ENCODE measurements around the gene REST.
"Not testable (repeated sequence)": the region's sequence is repeated elsewhere in the genome, so short reads cannot be mapped to it uniquely, and the experiment has no call there.

The REST gene

GRCh38 chr4:56907489-56908205 lies at the start of gene REST:
Gene REST (plus strand): TSS chr4:56907900. CDS start chr4:56910639, 2,739 bp downstream.
- peak; percentile 63 to 73 for DNase-seq (ENCODE audit: low read depth in 2 of 2)

GRCh38 chr4:56859841-56860240 lies 47.9 kb upstream of the REST start:
- no peak for DNase-seq (ENCODE audit: low read depth in 2 of 2)

DNA sequence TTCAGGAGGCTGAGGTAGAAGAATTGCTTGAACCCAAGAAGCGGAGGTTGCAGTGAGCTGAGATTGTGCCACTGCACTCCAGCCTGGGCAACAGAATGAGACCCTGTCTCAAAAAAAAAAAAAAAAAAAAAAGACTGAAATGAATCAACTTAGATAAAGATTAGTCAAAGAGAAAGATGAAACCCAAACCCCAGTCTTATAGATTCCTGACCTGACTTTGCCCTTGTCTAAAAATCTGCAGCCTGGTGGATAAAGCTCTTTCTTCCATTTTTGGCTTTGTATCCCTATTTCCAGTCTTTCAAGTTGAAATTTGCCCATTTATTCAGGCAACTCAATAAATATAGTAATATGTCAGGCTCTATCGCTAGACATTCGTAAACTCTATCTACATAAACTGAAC lies 46.9 kb upstream of the REST start:
- no peak for DNase-seq (ENCODE audit: low read depth in 2 of 2)

GRCh38 chr4:56861360-56861759 lies 46.3 kb upstream of the REST start:
- DNase-seq (ENCODE audit: low read depth in 2 of 2): no peak

- DNase-seq (ENCODE audit: low read depth in 2 of 2): peak in 1 of 2 donors; percentile 3
Observed at GRCh38 chr4:56863441-56864139, 44.1 kb upstream of the REST start.

GRCh38 chr4:56870946-56871345 lies 36.8 kb upstream of the REST start:
- no peak for DNase-seq (ENCODE audit: low read depth in 2 of 2)

GRCh38 chr4:56871371-56871866 lies 36.3 kb upstream of the REST start:
- DNase-seq (ENCODE audit: low read depth in 2 of 2): no peak

DNA sequence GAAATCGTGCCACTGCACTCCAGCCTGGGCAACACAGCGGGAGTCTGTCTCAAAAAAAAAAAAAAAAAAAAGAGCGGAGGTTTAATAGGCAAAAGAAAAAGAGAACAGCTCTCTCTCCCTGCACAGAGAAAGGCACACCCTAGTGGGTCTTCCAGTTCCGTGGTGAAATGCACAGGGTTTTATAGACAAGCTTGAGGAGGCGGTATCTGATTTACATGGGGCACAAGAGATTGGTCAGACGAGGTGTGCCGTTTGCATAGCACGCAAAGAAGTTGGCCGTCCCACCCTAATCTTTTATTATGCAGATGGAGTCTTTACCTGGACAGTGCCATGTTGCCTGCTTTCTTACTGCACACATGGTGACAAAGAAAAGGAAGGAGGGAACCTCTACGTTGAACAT lies 33.5 kb upstream of the REST start:
- DNase-seq (ENCODE audit: low read depth in 2 of 2): no peak

- DNase-seq (ENCODE audit: low read depth in 2 of 2): no peak
Observed at GRCh38 chr4:56874923-56875322, 32.8 kb upstream of the REST start.

DNA sequence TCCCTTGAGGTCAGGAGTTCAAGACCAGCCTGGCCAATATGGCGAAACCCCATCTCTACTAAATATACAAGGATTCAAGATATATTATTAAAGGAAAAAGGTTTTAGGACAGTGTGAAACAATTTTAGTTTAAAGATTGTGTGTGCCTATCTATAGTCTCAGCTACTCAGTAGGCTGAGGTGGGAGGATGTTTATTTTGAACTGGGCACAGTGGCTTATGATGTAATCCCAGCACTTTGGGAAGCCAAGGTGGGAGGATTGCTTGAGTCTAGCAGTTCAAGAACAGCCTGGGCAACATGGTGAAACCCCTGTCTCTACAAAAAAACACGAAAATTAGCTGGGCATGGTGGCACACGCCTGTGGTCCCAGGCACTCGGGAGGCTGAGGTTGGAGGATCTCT lies 31.4 kb upstream of the REST start:
- no peak for DNase-seq (ENCODE audit: low read depth in 2 of 2)

- DNase-seq (ENCODE audit: low read depth in 2 of 2): no peak
Observed at GRCh38 chr4:56879996-56880395, 27.7 kb upstream of the REST start.

DNA sequence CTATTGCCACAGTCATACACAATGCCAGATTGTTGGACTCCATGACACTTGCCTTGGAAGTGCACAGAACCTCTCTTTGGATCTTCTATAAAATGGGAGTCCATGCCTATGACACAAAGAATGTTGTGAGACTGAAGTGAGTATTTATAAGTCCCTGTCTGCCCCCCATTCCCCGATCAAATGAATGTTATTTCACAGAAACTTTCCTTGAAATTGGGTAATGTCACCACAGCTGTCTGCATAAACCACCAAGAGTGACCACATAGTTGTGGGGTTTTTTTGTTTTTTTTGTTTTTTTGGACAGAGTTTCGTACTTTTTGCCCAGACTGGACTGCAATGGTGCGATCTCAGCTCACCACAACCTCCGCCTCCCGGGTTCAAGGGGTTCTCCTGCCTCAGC lies 27.1 kb upstream of the REST start:
- no peak for DNase-seq (ENCODE audit: low read depth in 2 of 2)

DNA sequence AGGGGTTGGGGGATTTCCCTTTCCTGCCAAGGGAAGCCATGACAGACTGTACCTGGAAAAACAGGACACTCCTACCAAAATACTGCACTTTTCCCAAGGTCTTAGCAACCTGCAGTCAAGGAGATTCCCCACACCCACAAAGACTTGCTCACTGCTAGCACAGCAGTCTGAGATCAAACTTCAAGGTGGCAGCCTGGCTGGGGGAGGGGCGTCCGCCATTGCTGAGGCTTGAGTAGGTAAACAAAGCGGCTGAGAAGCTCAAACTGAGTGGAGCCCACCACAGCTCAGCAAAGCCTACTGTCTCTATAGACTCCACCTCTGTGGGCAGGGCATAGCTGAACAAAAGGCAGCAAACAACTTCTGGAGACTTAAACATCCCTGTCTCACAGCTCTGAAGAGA lies 23.2 kb upstream of the REST start:
- not testable (repeated sequence) for DNase-seq (ENCODE audit: low read depth in 2 of 2)

DNA sequence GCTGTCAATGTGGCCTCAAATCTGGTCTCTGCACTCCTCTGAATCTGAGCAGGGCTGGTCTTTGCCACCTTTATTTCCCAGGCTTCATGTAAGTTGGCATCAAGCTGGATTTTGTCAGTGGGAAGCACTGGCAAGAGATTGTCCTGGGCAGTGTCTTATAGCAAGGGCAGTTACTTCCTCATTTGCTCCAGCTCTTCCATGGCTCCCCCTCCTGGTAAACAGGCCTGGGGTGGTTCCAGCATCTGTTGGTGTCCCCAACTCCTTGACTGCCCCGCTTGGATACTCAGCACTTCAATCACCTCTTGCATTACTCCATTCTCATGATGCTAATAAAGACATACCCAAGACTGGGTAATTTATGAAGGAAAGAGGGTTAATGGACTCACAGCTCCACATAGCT lies 15.0 kb upstream of the REST start:
- DNase-seq (ENCODE audit: low read depth in 2 of 2): no peak

- not testable (repeated sequence) for DNase-seq (ENCODE audit: low read depth in 2 of 2)
Observed at GRCh38 chr4:56897842-56898241, 9.9 kb upstream of the REST start.

GRCh38 chr4:56900186-56900585 lies 7.5 kb upstream of the REST start:
- not testable (repeated sequence) for DNase-seq (ENCODE audit: low read depth in 2 of 2)

GRCh38 chr4:56902703-56903102 lies 5.0 kb upstream of the REST start:
- no peak for DNase-seq (ENCODE audit: low read depth in 2 of 2)

GRCh38 chr4:56905796-56906195 lies 1.9 kb upstream of the REST start:
- no peak for DNase-seq (ENCODE audit: low read depth in 2 of 2)

DNA sequence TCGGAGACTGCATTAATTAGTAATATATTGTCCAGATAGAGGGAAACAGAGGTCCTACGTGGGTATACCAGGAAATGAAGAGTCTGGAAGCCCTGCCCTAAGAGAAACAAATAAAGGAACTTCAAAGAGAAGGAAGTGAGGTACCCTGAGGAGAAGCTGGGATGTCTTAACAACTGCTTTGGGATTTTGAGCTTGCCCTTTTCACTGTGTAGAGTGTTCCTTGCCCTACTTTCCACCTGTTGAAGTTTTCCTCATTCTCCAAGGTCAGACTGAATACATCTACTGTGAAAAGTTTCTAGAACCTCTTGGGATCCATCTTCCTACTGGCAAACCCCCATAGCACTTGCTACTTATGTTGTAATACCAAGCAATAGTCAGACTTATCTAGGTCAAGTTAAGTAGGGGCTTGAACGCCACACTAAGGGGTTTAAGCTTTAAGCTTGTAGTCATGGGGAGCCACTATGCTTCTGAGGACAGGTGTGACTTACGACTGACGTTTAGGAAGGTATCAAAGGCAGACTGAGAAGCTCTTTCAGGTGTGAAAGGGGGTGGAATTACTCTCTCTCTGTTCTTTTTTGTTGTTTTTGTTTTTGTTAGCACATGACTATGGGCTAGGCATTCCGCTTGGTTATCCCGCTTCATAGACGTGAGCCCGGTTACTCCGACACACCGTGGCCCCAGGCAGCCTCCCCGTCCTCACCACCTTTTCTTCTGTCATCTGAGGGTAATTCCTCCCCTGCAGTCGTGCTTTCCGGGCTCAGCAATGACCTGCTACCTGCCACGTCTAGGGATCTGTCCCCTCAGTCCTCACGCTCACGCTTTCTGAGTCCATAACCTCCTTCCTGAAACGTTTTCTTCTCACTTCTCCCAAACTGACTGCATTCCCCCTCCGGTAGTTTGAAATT lies 959 bp upstream of the REST start:
- no peak for DNase-seq (ENCODE audit: low read depth in 2 of 2)

DNA sequence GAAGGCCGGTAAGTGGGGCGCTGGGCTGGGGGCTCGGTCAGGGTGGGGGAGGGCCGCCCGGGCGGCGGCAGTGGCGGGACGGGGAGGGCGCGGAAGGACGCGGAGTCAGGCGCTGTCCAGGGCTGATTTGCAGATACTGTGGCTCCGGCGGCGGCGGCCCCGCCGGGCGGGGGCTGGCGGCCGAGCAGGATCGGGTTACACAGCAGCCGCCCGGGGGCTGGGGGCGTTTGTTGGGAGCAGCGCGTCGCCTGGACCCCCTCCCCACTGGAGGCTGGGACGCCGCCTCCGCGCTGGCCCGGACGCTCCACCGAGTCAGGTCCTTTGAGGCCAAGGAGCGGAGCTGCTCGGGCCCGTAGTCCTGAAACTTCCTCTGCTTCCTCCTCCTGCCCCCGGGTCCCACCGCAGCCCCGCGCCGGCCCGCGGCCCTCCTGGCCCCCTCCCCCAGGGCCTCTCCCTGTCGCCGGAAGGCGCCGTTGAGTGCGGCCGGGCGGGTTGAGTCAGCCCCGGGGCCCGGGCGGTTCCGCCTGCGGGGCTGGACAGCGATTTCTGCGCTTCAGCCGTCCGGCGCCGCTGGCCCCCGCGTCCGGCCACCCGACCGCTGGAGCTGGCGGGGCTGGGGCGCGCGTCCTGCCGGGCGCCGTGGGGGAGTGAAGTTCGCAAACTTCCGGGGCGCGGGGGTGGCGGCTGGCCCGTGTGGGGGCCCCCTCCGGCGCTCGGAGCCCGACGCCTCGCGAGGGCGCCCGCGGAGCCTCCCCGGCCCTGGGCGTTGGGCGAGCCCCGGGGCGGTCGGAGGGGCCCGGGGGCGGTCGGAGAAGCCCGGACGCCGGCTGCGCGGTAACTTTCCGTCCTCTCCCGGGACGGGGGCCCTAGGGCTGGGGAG lies 746 bp downstream of the REST start:
- peak; percentile 56 to 60 for DNase-seq (ENCODE audit: low read depth in 2 of 2)

All from stimulated activated CD8-positive, alpha-beta memory T cell treated with anti-CD3 and anti-CD28 coated beads, Interleukin-15, amount 100 ng/mL, for 48 hours (primary cell).